A549 (cell line): ENCODE measurements around the gene RYR1. TPM values are rescaled to one million over a fixed set of nuclear protein-coding genes. Genes with fewer than 3 reads are reported as not detected.

Experiments used
- ATAC-seq, 2 experiments: fragments of 200-7000 bp in 1 of 2; fragments of >200 bp in 1 of 2; cut with Nextera tagmentation in 1 of 2; cut with Tn5 transposase in 1 of 2; 3 replicates each; pipeline versions ENCODE4 v1.8.0 to v1.9.1; 2018 to 2020; ENCODE audit warnings: mild to moderate bottlenecking in 1 of 2, moderate library complexity in 1 of 2
- CTCF ChIA-PET: fragments of 300-600 bp; sonication (Branson Sonifier 250); formaldehyde crosslinking; extraction: SDS; loops from one replicate; lab custom pipeline; 2021; ENCODE audit warnings: antibody characterized with exemption, inconsistent platforms; lab: Yijun Ruan, JAX
- POLR2A ChIA-PET: fragments of 350-600 bp; formaldehyde crosslinking; extraction: SDS; loops from one replicate; lab custom pipeline; 2021; ENCODE audit warnings: antibody characterized with exemption, inconsistent platforms; lab: Yijun Ruan, JAX
- DNase-seq, 2 experiments: peaks; one replicate each; pipeline versions ENCODE4 v3.0.0 to v3.0.0-alpha.2; 2011 to 2016; ENCODE audit warnings: low read depth in 1 of 2, low spot score in 1 of 2
- FAIRE-seq: peaks from 2 replicates; lab custom pipeline; 2011; peaks lifted over from hg19 to GRCh38; lab: Jason Lieb, UNC
- H3K27ac ChIP-seq, 2 experiments: fragments of >200 bp; sonication (Bioruptor Twin); formaldehyde crosslinking; 3 replicates each; pipeline ENCODE4 v1.5.1; 2016 to 2017
- H3K4me1 ChIP-seq: fragments of >200 bp; sonication (Bioruptor Twin); formaldehyde crosslinking; 3 replicates; pipeline ENCODE4 v1.6.1; 2016
- H3K4me2 ChIP-seq: fragments of >200 bp; sonication (Bioruptor Twin); formaldehyde crosslinking; 3 replicates; pipeline ENCODE4 v1.6.1; 2016
- H3K4me3 ChIP-seq: fragments of >200 bp; sonication (Bioruptor Twin); formaldehyde crosslinking; 3 replicates; pipeline ENCODE4 v1.5.1; 2016
- H3K9me3 ChIP-seq: fragments of >200 bp; sonication (Bioruptor Twin); formaldehyde crosslinking; 3 replicates; pipeline ENCODE4 v1.6.1; 2016
- ATOH8 ChIP-seq: fragments of 250-450 bp; sonication (Bioruptor Pico); IDR thresholded peaks from 2 replicates; pipeline ENCODE4 v1.5.0; 2020; ENCODE audit warnings: low read depth, mild to moderate bottlenecking, moderate library complexity
- BCL3 ChIP-seq: fragments of >200 bp; sonication (Bioruptor Twin); formaldehyde crosslinking; IDR thresholded peaks from 3 replicates; pipeline ENCODE4 v1.6.1; 2016
- BHLHE40 ChIP-seq: IDR thresholded peaks from 2 replicates; pipeline ENCODE4 v1.6.1; 2012; ENCODE audit warnings: low read depth, low read length, inconsistent platforms
- CBX8 ChIP-seq: fragments of 200-600 bp; sonication (generic); IDR thresholded peaks from 2 replicates; pipeline ENCODE4 v1.6.1; 2016
- CEBPB ChIP-seq, 2 experiments: fragments of >200 bp in 1 of 2; sonication (Bioruptor Twin) in 1 of 2; formaldehyde crosslinking in 1 of 2; IDR thresholded peaks; 2 replicates each; pipeline ENCODE4 v1.6.1; 2012 to 2016
- CHD2 ChIP-seq: fragments of 150-350 bp; IDR thresholded peaks from 2 replicates; pipeline ENCODE4 v1.6.1; 2014; ENCODE audit warnings: low read length; ENCODE audit not compliant: partially characterized antibody
- CHD4 ChIP-seq: fragments of 200-600 bp; sonication (generic); IDR thresholded peaks from 2 replicates; pipeline ENCODE4 v1.6.1; 2016; ENCODE audit warnings: antibody characterized with exemption, mild to moderate bottlenecking, borderline replicate concordance
- CTCF ChIP-seq: fragments of >200 bp; sonication (Bioruptor Twin); formaldehyde crosslinking; IDR thresholded peaks from 3 replicates; pipeline ENCODE4 v1.5.1; 2016
- E2F6 ChIP-seq: IDR thresholded peaks from 2 replicates; pipeline ENCODE4 v1.6.1; 2012; ENCODE audit warnings: low read depth, borderline replicate concordance
- EHF ChIP-seq: fragments of 250-450 bp; sonication (Bioruptor Pico); IDR thresholded peaks from 2 replicates; pipeline ENCODE4 v1.5.0; 2020; ENCODE audit warnings: mild to moderate bottlenecking
- EHMT2 ChIP-seq: fragments of 200-600 bp; sonication (generic); IDR thresholded peaks from 2 replicates; pipeline ENCODE4 v1.6.1; 2016; ENCODE audit warnings: antibody characterized with exemption, low read depth, mild to moderate bottlenecking, moderate library complexity
- FOSB ChIP-seq: fragments of 250-450 bp; sonication (Bioruptor Pico); IDR thresholded peaks from 2 replicates; pipeline ENCODE4 v1.5.0; 2020; ENCODE audit warnings: mild to moderate bottlenecking, moderate library complexity
- HES2 ChIP-seq: fragments of >200 bp; sonication (Bioruptor Twin); formaldehyde crosslinking; IDR thresholded peaks from 2 replicates; pipeline ENCODE4 v1.6.1; 2016
- HEYL ChIP-seq: fragments of 250-450 bp; sonication (Bioruptor Pico); IDR thresholded peaks from 2 replicates; pipeline ENCODE4 v1.8.0; 2021; ENCODE audit warnings: mild to moderate bottlenecking, moderate library complexity
- HOXA7 ChIP-seq: fragments of 250-450 bp; sonication (Bioruptor Pico); IDR thresholded peaks from 2 replicates; pipeline ENCODE4 v1.5.0; 2020; ENCODE audit warnings: mild to moderate bottlenecking, moderate library complexity
- HOXB13 ChIP-seq: fragments of 250-450 bp; sonication (Bioruptor Pico); IDR thresholded peaks from 2 replicates; pipeline ENCODE4 v1.5.0; 2020; ENCODE audit warnings: low read depth, mild to moderate bottlenecking, moderate library complexity
- HOXB5 ChIP-seq: fragments of 250-450 bp; sonication (Bioruptor Pico); IDR thresholded peaks from 2 replicates; pipeline ENCODE4 v1.5.0; 2020; ENCODE audit warnings: mild to moderate bottlenecking, moderate library complexity
- KDM5A ChIP-seq: fragments of 200-600 bp; sonication (generic); IDR thresholded peaks from 2 replicates; pipeline ENCODE4 v1.6.1; 2016; ENCODE audit warnings: antibody characterized with exemption, mild to moderate bottlenecking
- MAZ ChIP-seq: fragments of 150-350 bp; IDR thresholded peaks from 2 replicates; pipeline ENCODE4 v1.6.1; 2014; ENCODE audit warnings: antibody characterized with exemption, low read depth, low read length, borderline replicate concordance
- MYC ChIP-seq: IDR thresholded peaks from 2 replicates; pipeline ENCODE4 v1.6.1; 2012; ENCODE audit warnings: mild to moderate bottlenecking, inconsistent platforms, low read length, improper control_type of control experiment, borderline replicate concordance
- NPAS2 ChIP-seq: fragments of 250-450 bp; sonication (Bioruptor Pico); IDR thresholded peaks from 2 replicates; pipeline ENCODE4 v1.8.0; 2022; ENCODE audit warnings: mild to moderate bottlenecking, moderate library complexity, borderline replicate concordance
- NR3C1 ChIP-seq: fragments of >200 bp; sonication (Bioruptor Twin); formaldehyde crosslinking; IDR thresholded peaks from 3 replicates; pipeline ENCODE4 v1.6.1; 2017
- PBX3 ChIP-seq: IDR thresholded peaks from 2 replicates; pipeline ENCODE4 v1.6.1; 2012
- PHF8 ChIP-seq: fragments of 200-600 bp; sonication (generic); IDR thresholded peaks from 2 replicates; pipeline ENCODE4 v1.6.1; 2016; ENCODE audit warnings: low read depth, mild to moderate bottlenecking, antibody characterized with exemption, moderate library complexity, borderline replicate concordance
- POLR2A ChIP-seq: IDR thresholded peaks from 2 replicates; pipeline ENCODE4 v1.6.1; 2012; ENCODE audit warnings: mild to moderate bottlenecking, low read length
- RAD21 ChIP-seq, 2 experiments: fragments of >200 bp in 1 of 2; sonication (Bioruptor Twin) in 1 of 2; formaldehyde crosslinking in 1 of 2; IDR thresholded peaks in 1 of 2; conservative IDR thresholded peaks in 1 of 2; 2 replicates in 1 of 2; 3 replicates in 1 of 2; pipeline ENCODE4 v1.6.1; 2012 to 2018; ENCODE audit warnings: inconsistent platforms in 1 of 2
- RARB ChIP-seq: fragments of 250-450 bp; sonication (Bioruptor Pico); IDR thresholded peaks from 2 replicates; pipeline ENCODE4 v1.8.0; 2021; ENCODE audit warnings: mild to moderate bottlenecking, moderate library complexity
- RCOR1 ChIP-seq: fragments of 150-350 bp; IDR thresholded peaks from 2 replicates; pipeline ENCODE4 v1.6.1; 2014; ENCODE audit warnings: antibody characterized with exemption, low read length, low read depth
- RNF2 ChIP-seq: fragments of 200-600 bp; sonication (generic); IDR thresholded peaks from 2 replicates; pipeline ENCODE4 v1.6.1; 2016; ENCODE audit warnings: low read depth, mild to moderate bottlenecking, antibody characterized with exemption, moderate library complexity, borderline replicate concordance
- SMC3 ChIP-seq: fragments of >200 bp; sonication (Bioruptor Twin); formaldehyde crosslinking; IDR thresholded peaks from 3 replicates; pipeline ENCODE4 v1.6.1; 2018; ENCODE audit warnings: inconsistent platforms
- SREBF2 ChIP-seq: fragments of 450-650 bp; IDR thresholded peaks from 2 replicates; pipeline ENCODE4 v1.6.1; 2014; ENCODE audit warnings: mild to moderate bottlenecking, moderate library complexity
- ZFP36 ChIP-seq: fragments of 450-650 bp; IDR thresholded peaks from 2 replicates; pipeline ENCODE4 v1.6.1; 2014; ENCODE audit warnings: borderline replicate concordance; ENCODE audit not compliant: partially characterized antibody
- ZNF302 ChIP-seq: fragments of 250-450 bp; sonication (Bioruptor Pico); IDR thresholded peaks from 2 replicates; pipeline ENCODE4 v1.9.0; 2021; ENCODE audit warnings: inconsistent platforms, mild to moderate bottlenecking, moderate library complexity
- WGBS: methylation state at CpG from one replicate; pipeline ENCODE4 v1.1.6; 2017; ENCODE audit errors: missing lambda C conversion rate; 5-methylcytosine and 5-hydroxymethylcytosine counted together
- polyA plus RNA-seq, 4 experiments: library from polyadenylated mRNA; depleted of rRNA in 3 of 4; stranded (reverse); fragments of >200 nt; fragmentation: RNase III in 1 of 4; extraction: RNeasy Plus Mini Kit Qiagen cat#74134 plus additional on column Dnase treatment in 1 of 4; gene quantifications; 2 replicates in 3 of 4; 3 replicates in 1 of 4; pipeline ENCODE4 v1.2.3, GENCODE V29; 2011 to 2017

RYR1 gene
- polyA plus RNA-seq, 2 of the 4 experiments (the other 2 are of a cell fraction): 1.4 to 3.1 TPM

- DNase-seq: no peak
- no peak overlapping the region for H3K4me3 ChIP-seq
Measured at GRCh38 chr19:38412961-38413360, 20.5 kb upstream of the RYR1 start.

GRCh38 chr19:38413416-38413815, 20.1 kb upstream of the RYR1 start:
- ATAC-seq (no peak), FAIRE-seq (no peak), DNase-seq (no peak)
- WGBS: 84% methylated on average over 6 of the region's 6 CpGs
- Histone ChIP-seq H3K4me2 (no peak overlapping the region), H3K9me3 (no peaks in the 10 kb centered on the region), H3K27ac (no peak overlapping the region), H3K4me3 (no peak overlapping the region), H3K4me1 (peaks cover 17% of the 10 kb centered on the region)
- POLR2A ChIA-PET: interaction anchor here (0.6 kb wide), 1 partner anchor 177 kb away, joined by 5 read pairs; no protein-coding TSS in a partner anchor
- CTCF ChIA-PET: interaction anchor here (1.2 to 8.0 kb wide), 4 partner anchors 10 to 179 kb away, joined by 3 to 153 read pairs (median 4); partner anchors contain the start of gene FAM98C
- no peak for TF ChIP-seq ZFP36
- TF ChIP-seq BHLHE40: no peak
- no peak for TF ChIP-seq CEBPB (IDR thresholded peaks at IDR 0.05)
- TF ChIP-seq ATOH8 (CRISPR knock-in tag): no peak
- no peak for TF ChIP-seq BCL3
- no peak for TF ChIP-seq PHF8
- TF ChIP-seq HES2: no peak
- TF ChIP-seq RARB (CRISPR knock-in tag): no peak
- TF ChIP-seq E2F6: no peak
- TF ChIP-seq EHF (CRISPR knock-in tag): no peak
- TF ChIP-seq HOXA7: no peak
- no peak for TF ChIP-seq MAZ
- no peak for TF ChIP-seq CBX8
- TF ChIP-seq HOXB13: no peak
- no peak for TF ChIP-seq NPAS2 (CRISPR knock-in tag)
- no peak for TF ChIP-seq EHMT2
- TF ChIP-seq HEYL (CRISPR knock-in tag): no peak

More at GRCh38 chr19:38412961-38413360, 20.5 kb upstream of the RYR1 start:
- H3K4me1 ChIP-seq: peaks cover 13% of the 10 kb centered on the region
- no peak for TF ChIP-seq SREBF2
- TF ChIP-seq CHD2: no peak
- TF ChIP-seq HOXB5 (CRISPR knock-in tag): no peak
- no peak for TF ChIP-seq CTCF
- no peak for TF ChIP-seq FOSB (CRISPR knock-in tag)
- no peak for TF ChIP-seq MYC
- TF ChIP-seq RAD21 (conservative IDR thresholded peaks at IDR 0.05 in 1 of 2, IDR thresholded peaks at IDR 0.05 in 1 of 2): no peak
- TF ChIP-seq RCOR1: no peak
- no peak for TF ChIP-seq RNF2
- TF ChIP-seq PHF8: no peak
- no peak for TF ChIP-seq PBX3
- no peak for TF ChIP-seq NR3C1
- no peak for TF ChIP-seq HEYL (CRISPR knock-in tag)
- TF ChIP-seq POLR2A: no peak
- no peak for TF ChIP-seq KDM5A
- TF ChIP-seq ZNF302 (CRISPR knock-in tag): no peak
- no peak for TF ChIP-seq E2F6
- no peak for TF ChIP-seq SMC3
- TF ChIP-seq CHD4: no peak
- ChIA-PET CTCF (interaction anchor here (1.0 to 8.0 kb wide), 4 partner anchors 8 to 102 kb away, joined by 3 to 153 read pairs (median 4); partner anchors contain the start of gene FAM98C), POLR2A (no interaction called here)
- H3K4me2 ChIP-seq: no peak overlapping the region
- no peaks in the 10 kb centered on the region for H3K9me3 ChIP-seq
- FAIRE-seq: no peak
- no peak overlapping the region for H3K27ac ChIP-seq
- WGBS: 82% methylated on average over 10 of the region's 11 CpGs
- ATAC-seq: no peak
